SK-N-SH (cell line): ENCODE measurements around the gene WDR49.

ENCODE experiments used
- CHD2 ChIP-seq: fragments of 150-350 bp; IDR thresholded peaks from 2 replicates; pipeline ENCODE4 v1.6.1; 2018; ENCODE audit warnings: low read length; ENCODE audit not compliant: partially characterized antibody
- CTCF ChIP-seq: fragments of 200-600 bp; sonication (generic); IDR thresholded peaks from 2 replicates; pipeline ENCODE4 v1.6.1; 2017; ENCODE audit warnings: antibody characterized with exemption, mild to moderate bottlenecking, moderate library complexity
- GABPA ChIP-seq: IDR thresholded peaks from 2 replicates; pipeline ENCODE4 v1.4.0; 2012; ENCODE audit warnings: low read depth, mild to moderate bottlenecking
- MAX ChIP-seq: IDR thresholded peaks from 2 replicates; pipeline ENCODE4 v1.4.0; 2012; ENCODE audit warnings: low read depth
- MXI1 ChIP-seq: IDR thresholded peaks from 2 replicates; pipeline ENCODE4 v1.6.1; 2012; ENCODE audit warnings: mild to moderate bottlenecking, low read depth, low read length, improper control_type of control experiment
- PBX3 ChIP-seq: IDR thresholded peaks from 2 replicates; pipeline ENCODE4; 2012
- POLR2AphosphoS5 ChIP-seq: IDR thresholded peaks from 2 replicates; pipeline ENCODE4 v1.6.1; 2012; ENCODE audit warnings: low read depth, low read length
- RAD21 ChIP-seq: IDR thresholded peaks from 2 replicates; pipeline ENCODE4 v1.6.1; 2012; ENCODE audit warnings: mild to moderate bottlenecking, low read length
- RCOR1 ChIP-seq: fragments of 150-350 bp; IDR thresholded peaks from 2 replicates; pipeline ENCODE4 v1.6.1; 2017; ENCODE audit warnings: antibody characterized with exemption, low read length
- REST ChIP-seq: IDR thresholded peaks from 2 replicates; pipeline ENCODE4 v1.6.1; 2012; ENCODE audit warnings: mild to moderate bottlenecking, low read depth, low read length, moderate library complexity
- SMC3 ChIP-seq: IDR thresholded peaks from 2 replicates; pipeline ENCODE4 v1.6.1; 2012; ENCODE audit warnings: low read depth, low read length, improper control_type of control experiment
- TF ChIP-seq, protein P1 (sequence below): fragments of 150-350 bp; IDR thresholded peaks from 2 replicates; pipeline ENCODE4 v1.6.1; 2016; ENCODE audit warnings: mild to moderate bottlenecking, low read depth, low read length

GRCh38 chr3:167669699-167670098, 16.0 kb upstream of the WDR49 start:
- TF ChIP-seq CTCF (no peak), GABPA (no peak), POLR2AphosphoS5 (no peak), PBX3 (no peak), MAX (no peak), SMC3 (no peak), RAD21 (no peak), MXI1 (no peak), CHD2 (no peak), REST (no peak), RCOR1 (no peak)
- TF ChIP-seq, protein P1, sequence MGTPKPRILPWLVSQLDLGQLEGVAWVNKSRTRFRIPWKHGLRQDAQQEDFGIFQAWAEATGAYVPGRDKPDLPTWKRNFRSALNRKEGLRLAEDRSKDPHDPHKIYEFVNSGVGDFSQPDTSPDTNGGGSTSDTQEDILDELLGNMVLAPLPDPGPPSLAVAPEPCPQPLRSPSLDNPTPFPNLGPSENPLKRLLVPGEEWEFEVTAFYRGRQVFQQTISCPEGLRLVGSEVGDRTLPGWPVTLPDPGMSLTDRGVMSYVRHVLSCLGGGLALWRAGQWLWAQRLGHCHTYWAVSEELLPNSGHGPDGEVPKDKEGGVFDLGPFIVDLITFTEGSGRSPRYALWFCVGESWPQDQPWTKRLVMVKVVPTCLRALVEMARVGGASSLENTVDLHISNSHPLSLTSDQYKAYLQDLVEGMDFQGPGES, result no peak
